Mucosa of gallbladder (tissue), 1 donor: ENCODE results near the gene LDAH. TPM values are rescaled to one million over a fixed set of nuclear protein-coding genes. Genes with fewer than 3 reads are reported as not detected.

Experiments used
- DNase-seq: peaks from one replicate; pipeline ENCODE4 v3.0.0-alpha.2; 2020; ENCODE audit warnings: low spot score
- total RNA-seq: library from RNA; stranded (reverse); gene quantifications from one replicate; pipeline ENCODE4 v1.2.1, GENCODE V29; 2021
- donor health status: DM: no; HTN: no; CAD: no.

The LDAH gene
- total RNA-seq, 1 donor from 2014 or later: 19.3 TPM

DNA sequence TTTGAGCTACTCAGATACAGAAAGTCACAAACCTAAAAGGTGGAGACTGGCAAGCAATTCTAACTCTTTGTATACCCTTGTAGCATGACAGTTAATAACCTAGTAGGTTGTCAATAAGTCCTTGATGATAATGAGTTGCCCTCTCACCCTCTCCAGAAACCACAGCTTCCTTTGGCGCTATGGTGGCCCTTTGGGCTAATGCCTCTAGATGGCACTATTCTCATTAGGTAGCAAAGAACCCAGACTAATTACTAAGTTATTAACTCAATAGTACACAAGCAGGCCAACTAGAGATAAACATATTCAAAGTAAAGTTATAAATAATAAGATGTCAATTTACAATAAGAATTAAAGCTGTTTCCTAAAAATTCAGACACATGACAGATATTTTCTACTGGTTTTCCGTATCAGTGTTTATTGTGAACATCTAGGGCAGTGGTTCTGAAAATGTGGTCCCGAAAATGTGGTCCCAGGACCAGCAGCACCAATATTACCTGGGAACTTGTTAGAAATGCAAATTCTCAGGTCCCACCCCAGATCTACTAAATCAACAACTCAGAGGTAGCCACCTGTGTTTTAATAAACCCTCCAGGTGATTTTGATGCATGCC lies 41.1 kb downstream of the LDAH start:
- DNase-seq: no peak

DNA sequence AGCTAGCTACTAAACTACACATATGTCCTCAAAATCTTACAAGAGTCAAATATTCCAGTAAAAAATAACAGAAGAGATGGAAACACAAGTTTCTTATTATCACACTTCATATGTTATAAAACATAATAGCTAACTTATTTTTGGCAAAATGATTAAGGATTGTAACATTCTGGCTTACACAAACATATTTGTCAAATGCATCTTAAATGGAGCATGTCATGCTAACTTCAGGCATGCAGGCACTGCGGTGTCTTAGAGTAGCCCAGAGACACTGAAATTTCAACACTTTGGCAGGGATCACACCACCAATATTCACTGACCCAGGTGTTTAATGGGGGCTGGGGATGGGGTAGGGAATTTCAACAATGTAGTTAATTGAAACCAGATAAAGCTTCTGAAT lies 51.6 kb downstream of the LDAH start:
- DNase-seq: no peak

DNA sequence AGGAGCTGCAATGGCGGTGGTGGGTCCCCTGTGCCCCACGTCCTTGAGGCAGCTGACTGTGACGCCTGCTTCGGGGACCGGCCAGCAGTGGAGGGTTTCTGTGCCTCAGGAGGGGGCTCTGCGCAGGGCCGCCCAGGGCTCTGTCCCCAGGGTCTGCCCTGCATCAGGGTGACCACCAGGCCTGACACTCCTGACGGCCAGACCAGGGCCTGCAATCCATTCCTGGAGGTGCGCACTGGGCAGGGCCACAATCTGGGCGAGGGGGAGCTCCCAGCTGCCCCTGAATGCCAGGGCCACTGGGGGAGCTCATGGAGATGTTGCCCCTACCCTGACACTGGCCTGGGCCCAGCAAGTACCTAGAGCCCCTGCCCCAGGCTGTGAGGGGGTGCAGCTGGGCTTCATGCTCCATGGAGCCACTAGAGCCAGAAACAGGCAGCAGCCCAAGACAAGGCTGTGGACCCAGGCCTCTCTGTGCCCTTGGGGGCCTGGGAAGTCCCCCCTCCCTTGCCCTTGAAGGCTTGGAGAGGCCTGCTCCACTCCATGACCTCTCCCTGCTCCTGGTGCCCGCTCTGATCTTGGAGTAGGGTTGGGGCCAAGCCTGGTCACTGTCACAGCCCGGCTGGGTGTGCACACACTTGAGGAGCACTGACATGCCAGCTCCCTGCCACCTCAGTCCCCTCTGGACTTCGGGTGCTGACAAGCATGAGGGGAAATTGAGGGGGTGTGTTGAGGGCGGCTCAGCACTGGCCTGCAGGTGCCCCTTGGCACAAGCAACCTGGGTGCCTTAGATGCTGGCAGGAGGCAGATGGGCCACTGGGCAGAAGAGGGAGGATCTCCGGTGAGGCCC lies 55.9 kb downstream of the LDAH start:
- DNase-seq: no peak

DNA sequence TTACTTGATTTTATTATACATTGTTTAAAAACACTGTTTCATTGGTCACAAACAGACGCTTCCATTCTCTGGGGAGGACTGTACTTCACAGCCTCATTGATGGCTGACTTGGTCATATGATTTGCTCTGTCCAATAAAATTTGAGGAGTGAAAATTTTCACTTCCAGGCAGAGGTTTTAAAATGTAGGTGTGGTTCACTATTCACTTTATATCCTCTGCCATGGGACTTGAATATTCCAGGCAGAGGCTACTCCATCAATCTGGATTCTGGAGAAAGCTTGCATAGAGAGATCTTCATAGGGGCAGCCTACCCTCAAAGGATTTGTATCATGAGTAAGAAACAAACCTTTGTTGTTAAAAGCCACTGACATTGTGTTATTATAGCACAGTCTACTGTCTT lies 56.7 kb downstream of the LDAH start:
- DNase-seq: no peak

DNA sequence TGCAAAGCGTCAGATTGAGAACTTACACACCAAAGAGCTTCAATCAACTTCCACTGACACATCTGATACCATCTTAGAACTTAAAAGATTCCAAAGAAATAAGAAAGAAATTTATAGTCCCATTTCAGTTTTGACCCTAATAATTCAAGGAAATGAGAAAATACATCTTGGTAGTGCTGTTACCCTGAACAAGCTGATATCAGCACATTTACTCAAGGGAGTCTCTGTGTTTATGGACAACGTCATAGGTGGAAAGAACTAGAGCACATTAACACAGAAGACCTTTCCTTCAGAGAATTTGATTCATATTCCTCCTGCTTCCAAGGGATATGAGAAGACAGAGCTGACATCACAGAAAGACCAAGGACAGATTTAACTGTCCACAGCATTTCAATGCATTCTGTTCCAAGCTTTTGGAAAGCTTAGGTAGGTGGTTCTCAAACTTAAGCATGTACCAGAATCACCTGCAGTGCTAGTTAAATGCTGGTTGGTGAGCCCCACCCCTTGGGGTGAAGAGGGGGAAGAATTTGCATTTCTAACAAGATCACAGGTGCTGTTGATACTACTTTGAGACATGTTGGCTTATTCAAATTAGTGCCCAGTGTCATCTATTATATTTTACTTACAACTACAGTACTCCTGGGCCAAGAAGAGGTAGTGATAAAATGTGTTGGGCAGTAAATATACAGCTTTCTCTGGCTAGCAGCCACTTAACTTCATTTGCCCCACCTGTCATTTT lies 59.8 kb downstream of the LDAH start:
- no peak for DNase-seq

DNA sequence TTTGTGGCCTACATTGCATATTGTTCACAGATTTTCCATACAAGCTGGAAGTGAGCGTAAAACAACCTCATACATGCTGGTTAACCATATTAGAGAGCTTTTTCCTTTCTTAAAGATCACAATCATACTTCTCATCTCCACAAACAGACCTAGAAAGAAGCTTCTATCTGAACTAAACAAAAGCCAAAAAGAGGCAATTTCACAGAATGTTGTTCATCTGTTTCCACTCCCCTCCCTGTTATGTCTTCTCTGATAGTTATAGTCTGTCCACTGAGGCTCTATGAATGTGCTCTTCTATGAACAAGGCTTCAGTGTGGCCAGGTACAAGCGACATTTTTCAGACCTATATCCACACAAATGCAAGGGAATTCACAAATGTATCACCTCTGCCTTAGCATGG lies 63.4 kb downstream of the LDAH start:
- no peak for DNase-seq

DNA sequence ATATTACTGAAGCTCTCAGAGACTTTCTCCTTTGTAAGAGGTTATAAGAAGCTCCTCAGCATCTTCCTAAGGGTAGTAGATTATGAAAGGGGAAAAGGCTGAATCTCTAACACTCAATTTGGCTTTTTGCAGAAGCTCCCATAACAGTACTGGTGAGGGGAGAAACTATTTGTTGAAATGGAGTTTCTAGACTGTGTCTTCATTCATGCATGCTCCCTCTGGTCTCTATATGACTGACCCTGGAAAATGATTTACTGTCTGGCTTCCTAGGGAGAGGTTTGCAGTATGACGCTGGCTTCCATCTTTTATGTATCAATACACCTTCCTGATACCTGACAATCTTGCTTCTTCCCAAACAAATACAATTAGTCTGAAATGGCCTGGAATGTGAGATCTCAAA lies 63.9 kb downstream of the LDAH start:
- DNase-seq: no peak

DNA sequence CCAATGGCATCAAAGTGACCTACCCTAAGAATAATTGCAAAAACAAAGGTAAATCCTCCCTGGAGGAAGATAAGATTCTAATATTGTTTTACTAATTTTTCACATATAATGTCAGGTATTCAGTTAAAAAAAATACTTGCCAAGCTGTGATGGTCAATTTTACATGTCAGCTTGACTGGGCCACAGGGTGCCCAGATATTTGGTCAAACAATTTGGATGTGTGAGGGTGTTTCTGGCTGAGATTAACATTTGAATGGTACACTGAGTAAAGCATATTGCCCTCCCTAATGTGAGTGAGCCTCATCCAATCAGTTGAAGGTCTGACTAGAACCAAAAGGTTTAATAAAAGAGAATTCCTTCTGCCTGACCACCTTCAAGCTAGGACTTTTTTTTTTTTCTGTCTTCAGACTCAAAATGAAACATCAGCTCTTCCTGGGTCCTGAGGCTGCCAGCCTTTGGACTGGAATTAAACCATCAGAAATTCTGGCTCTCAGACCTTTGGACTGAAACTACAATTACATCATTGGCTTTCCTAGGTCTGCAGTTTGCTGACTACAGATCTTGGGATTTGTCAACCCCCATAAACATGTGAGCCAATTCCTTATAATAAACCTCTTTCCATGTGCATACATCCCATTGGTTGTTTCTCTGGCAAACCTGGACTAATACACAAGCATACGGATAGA lies 65.4 kb downstream of the LDAH start:
- DNase-seq: no peak

DNA sequence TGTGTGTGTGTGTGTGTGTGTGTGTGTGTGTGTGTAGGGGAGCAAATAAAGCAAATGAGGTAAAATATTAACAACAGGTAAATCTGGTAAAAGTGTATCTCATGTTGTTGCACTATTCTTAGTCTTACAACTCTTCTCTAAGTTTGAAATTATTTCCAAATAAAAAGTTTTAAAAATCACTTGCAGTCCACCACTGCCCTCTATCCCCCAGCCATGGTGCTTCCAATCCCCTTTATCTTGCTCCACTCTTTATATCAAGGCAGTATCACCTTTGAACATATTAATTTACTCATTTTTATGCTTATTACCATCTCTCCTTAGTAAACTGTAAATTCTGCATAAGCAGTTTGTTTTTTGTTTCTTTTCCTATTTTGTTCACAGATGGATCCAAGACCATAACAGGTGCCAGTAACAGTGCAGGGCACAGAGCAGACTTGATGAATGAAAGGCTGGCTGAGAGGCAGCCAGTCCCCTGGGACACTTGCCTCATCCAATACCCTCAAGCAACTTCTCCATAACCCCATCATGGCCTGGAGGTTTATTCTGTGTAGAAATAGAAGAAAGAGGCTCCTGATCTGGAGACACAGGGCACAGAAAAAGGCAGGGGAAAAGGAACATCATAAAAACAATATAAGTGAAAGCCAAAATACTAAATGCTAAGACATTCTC lies 67.6 kb downstream of the LDAH start:
- DNase-seq: no peak

DNA sequence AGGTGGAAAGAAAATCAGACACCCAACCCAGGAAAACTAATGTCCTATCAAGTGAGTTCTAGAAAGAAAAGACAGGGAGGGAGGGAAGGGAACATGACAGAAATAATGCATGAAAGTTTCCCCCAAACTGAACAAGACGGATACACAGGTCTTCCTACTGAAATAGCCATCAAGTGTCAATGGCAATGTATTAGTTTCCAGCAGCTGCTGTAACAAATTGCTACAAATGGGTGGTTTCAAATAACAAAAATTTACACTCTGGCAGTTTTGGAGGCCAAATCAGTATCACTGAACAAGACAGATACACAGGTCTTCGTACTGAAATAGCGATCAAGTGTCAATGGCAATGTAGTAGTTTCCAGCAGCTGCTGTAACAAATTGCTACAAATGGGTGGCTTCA lies 70.6 kb downstream of the LDAH start:
- DNase-seq: no peak

DNA sequence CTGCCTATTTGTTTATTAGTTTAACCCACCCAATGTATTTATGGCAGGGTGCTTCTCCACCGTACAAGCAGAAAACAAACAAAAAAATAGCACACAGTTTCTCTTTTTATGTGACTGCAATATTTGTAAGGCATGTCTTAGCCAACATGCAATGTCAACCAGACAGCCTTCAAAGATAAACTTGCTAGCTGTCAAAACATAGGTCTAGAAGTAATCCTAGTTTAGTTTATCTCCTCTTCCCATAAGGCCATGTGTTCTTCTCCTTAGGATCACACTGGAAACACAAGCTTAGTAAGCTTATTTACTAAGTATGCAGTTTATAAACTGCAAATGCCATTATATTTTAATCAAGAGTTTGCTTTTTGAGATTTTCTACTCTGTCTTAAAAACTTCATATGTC lies 75.6 kb downstream of the LDAH start:
- DNase-seq: no peak

DNA sequence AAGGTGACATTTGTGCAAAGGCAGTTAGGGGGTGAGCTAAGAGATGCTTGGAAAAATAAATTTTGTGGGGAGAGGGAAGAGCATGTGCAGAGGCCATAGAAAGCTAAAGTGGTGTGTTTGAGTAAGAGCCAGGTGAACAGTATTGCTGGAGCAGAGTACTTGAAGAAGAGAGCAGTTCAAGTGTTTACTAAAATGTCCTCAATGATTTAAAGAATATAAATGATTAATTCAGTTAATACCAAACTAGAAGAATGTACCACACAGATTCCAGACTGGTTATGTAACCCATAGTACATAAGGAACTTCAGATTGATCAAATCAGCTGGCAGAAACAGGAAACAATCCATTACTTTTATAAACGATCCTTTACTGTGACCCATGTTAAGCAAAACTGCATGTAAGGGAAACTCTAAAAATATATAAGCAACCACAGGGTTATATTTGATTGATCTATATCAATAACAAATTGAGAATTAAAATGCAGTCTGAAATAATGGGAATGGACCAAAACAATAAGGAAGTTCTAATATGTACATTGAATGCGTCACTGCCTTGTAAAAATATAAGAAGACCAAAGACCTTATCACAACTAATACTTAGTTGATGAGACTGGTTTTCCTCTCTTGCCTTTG lies 76.9 kb downstream of the LDAH start:
- DNase-seq: no peak

DNA sequence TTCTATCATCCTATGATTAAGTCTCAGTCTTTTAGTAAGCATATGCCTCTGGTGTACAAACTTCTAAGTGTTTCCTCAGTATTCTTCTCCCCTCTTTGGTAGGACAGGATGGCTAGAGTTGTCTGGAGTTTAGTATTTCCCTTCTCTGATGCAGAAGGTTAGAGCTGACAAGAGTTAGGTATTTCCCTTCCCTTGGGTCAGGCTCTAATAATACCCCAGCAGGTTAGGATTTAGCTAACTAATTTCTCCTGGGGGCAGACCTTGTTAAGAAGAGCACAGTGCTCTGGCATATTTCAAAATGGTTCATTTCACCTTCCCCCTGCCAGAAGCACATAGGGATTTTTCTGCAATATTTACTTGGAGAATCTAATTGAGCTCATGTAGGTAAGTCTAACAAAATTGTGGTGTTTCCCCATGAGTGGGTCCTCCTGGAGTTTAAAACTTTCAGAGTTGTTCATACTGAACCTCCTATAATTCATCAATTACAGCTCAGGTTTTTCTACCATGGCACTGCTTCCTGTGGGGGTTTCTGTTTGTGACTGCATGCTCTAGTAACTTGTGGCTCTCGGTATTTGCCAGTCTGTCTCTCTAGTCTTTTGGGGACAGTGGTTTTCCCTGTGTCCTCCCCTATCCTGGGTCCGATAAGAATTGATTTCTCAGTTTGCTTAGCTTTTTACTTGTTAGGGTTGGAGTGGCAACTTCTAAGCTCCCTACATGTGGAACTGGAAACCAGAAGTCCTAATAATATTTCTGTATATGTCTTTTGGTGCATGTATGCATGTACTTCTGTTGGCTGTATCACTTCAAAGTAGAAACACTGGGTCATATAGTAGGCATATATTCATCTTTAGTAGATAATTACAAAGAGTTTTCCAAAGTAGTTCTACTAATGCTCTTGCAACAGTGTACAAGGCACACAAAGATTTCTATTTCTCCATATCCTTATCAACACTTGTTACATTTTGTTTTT lies 78.2 kb downstream of the LDAH start:
- no peak for DNase-seq

DNA sequence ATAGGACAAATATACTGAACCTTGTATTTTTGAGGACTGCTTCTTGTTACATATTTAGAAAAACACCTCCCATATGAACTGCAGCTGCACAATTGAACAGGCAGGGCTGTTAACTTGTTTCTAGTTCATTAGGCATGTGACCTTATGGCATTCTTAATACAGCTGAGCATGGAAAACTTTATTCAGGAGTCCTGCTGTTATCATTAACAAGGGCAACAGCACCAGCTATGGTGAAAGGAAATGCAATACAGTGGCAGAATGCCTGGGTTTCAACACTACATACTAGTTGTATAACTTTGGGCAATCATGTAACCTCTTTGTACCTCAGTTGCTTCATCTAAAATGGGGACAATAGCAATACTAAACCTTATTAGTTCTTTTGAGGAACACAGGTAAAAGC lies 84.1 kb downstream of the LDAH start:
- DNase-seq: no peak

DNA sequence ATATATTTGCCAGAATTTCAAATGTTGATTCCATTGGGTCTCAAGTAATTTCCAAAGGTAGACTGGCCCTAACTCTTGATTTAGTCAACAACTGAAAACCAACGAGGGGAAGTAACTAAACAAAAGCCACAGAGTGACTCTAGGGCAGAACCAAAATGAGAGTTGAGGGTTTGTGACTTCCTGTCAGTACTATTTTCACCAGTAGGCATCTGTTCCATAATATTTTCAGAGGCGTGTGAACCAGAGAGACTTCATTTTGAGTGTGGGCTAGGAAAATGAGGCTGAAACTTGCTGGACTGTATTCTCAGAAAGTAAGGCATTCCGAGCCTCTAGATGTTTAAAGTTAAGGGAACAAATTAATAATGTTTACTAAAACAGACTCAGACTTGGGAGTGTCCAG lies 85.4 kb downstream of the LDAH start:
- DNase-seq: no peak

DNA sequence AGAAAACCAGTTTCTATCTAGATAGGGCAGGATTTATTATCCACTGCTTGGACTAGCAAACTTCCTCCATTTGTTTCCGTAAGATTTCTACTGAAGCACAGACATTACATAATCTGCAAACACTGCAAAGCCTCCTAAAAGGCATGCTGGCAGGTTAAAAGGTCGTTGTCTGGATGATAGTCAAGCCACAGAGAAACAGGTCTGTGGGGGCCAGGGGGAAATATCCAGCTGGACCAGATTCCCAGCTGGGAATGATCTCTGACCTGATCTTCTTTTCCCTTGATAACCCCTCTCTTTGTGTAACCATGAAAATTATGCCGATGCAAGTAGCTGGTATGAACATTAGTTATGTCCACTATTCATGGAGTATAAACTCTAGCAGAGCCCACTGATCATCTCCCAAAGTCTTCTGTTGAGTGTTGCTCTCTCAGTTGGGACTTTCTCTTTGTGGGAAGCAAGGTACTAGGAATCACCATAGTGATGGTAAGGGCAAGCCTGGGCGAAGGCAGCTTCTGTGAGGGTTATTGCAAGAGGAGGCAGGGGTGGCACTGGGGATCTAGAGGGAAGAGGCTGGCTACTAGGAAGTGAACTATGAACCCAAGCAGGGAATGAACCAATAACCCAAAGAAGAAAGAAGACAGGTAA lies 94.7 kb downstream of the LDAH start:
- DNase-seq: no peak

DNA sequence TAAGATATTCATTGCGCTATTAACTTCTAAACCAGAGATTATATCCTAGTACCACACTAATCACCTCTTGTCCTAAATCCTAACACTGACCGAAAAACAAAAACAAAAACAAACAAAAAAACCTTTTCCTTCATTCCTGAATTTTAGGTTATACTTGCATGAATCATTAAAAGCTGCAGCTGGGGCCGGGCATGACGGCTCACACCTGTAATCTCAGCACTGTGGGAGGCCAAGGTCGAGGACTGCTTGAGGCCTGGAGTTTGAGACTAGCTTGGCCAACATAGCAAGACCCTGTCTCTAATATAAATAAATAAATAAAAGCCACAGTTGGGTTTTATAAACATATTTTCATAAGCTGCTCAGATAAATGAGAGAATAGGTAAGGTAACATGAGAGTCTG lies 96.0 kb downstream of the LDAH start:
- DNase-seq: no peak

DNA sequence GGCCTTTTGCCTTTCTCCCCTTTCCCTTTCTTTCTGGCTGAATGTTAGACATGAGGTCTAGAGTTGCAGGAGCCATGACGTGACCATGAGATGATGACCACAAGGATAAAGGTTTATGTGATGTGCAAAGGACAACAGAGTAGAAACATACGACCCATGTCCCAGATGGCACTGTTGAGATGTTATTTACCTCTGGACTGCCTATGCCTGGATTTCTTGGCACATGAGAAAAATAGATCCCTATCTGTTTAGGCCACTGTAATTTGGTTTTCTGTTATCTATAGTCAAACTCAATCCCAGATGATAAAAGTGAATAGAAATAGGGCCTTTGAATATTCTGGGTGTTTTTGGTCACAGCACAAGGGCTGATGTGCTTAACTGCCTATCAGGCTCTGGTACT lies 97.1 kb downstream of the LDAH start:
- no peak for DNase-seq

DNA sequence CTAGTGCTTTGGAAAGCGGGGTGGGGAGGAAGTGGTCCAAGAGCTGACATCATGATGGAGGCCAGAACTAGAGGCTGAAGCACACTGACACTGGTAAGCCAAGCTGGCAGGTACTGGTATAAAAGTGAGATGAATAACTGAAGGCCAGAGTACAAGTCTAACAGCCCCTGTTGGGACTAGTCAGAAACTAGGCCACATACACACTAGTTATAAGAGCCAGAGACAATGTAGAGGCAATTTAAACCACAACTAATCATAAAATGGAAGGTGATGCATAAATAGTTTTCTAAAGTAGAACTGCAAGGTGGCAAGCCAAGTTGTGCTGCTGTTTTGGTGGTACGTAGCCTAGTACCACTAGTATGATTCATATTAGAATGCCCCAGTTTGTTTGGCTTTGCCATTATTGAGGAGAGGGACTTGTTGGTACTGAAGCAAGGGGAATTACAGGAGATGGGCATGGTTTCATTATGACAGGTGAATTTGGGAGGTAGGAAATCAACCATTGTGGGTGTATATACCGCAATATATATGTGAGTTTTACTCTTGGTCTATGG lies 98.3 kb downstream of the LDAH start:
- DNase-seq: no peak
